Heart right ventricle (tissue), 16 donors: ENCODE measurements around the gene MFAP3. TPM values are rescaled to one million over a fixed set of nuclear protein-coding genes. Genes with fewer than 3 reads are reported as not detected.
"Not testable (repeated sequence)": the region's sequence is repeated elsewhere in the genome, so short reads cannot be mapped to it uniquely, and the experiment has no call there.

Experiments
- ATAC-seq, 8 donors: fragments of 200-7000 bp; cut with Tn5 transposase; one replicate each; pipeline ENCODE4 v1.9.1; 2020; ENCODE audit warnings: mild to moderate bottlenecking in 8 of 8, moderate library complexity in 8 of 8, moderate number of reproducible peaks in 1 of 8
- DNase-seq, 2 donors: peaks; one replicate each; pipeline ENCODE4 v3.0.0-alpha.2; 2020
- H3K27ac ChIP-seq, 10 donors: fragments of 200-600 bp; sonication (generic) in 2 of 10; one replicate each; pipeline versions ENCODE4 v1.5.0 to v1.8.0; 2020 to 2022; ENCODE audit warnings: mild to moderate bottlenecking in 3 of 10
- H3K27me3 ChIP-seq, 7 donors: fragments of 200-600 bp; one replicate each; pipeline ENCODE4 v1.8.0; 2021 to 2022; ENCODE audit warnings: mild to moderate bottlenecking in 2 of 7
- H3K36me3 ChIP-seq, 9 donors: fragments of 200-600 bp; sonication (generic) in 1 of 9; one replicate each; pipeline versions ENCODE4 v1.5.0 to v1.8.0; 2020 to 2022; ENCODE audit warnings: mild to moderate bottlenecking in 2 of 9
- H3K4me1 ChIP-seq, 9 donors: fragments of 200-600 bp; sonication (generic) in 1 of 9; one replicate each; pipeline versions ENCODE4 v1.5.0 to v1.8.0; 2020 to 2022; ENCODE audit warnings: mild to moderate bottlenecking in 4 of 9
- H3K4me3 ChIP-seq, 10 donors: fragments of 200-600 bp; sonication (generic) in 2 of 10; one replicate each; pipeline versions ENCODE4 v1.5.0 to v1.8.0; 2020 to 2022; ENCODE audit warnings: mild to moderate bottlenecking in 7 of 10, moderate library complexity in 2 of 10
- H3K9me3 ChIP-seq, 11 donors: fragments of 200-600 bp in 10 of 11; sonication (generic) in 2 of 11; one replicate each; pipeline versions ENCODE4 v1.5.0 to v1.8.0; 2013 to 2022; ENCODE audit warnings: mild to moderate bottlenecking in 2 of 11, control low read depth in 1 of 11, moderate library complexity in 1 of 11
- CTCF ChIP-seq, 9 donors: fragments of 200-600 bp; sonication (generic) in 2 of 9; IDR thresholded peaks; one replicate each; pipeline versions ENCODE4 v1.5.0 to v1.8.0; 2021 to 2022; ENCODE audit warnings: antibody characterized with exemption in 9 of 9, mild to moderate bottlenecking in 5 of 9, moderate library complexity in 1 of 9
- WGBS, 2 donors: extraction: QIAGEN DNeasy Blood & Tissue Kit; methylation state at CpG; one replicate each; pipeline ENCODE4 v1.1.7; 2013; ENCODE audit warnings: inconsistent platforms in 1 of 2; 5-methylcytosine and 5-hydroxymethylcytosine counted together
- intact Hi-C, 10 donors: fragments of 100-400 bp; cut with DNase I; formaldehyde crosslinking; loops; one replicate each; pipeline versions ENCODE4 v1.11.1 to v1.14.2; 2022
- polyA plus RNA-seq, 2 donors: library from polyadenylated mRNA; stranded (reverse); fragments of 200-250 nt; gene quantifications; one replicate each; pipeline ENCODE4 v1.2.3, GENCODE V29; 2013
- total RNA-seq, 10 donors: library from RNA; stranded (reverse); fragmentation: NEBNext Ultra II Directional in 3 of 10; extraction: Animal tissue kit (Norgen Biotek cat#: 25700) in 3 of 10; gene quantifications; one replicate each; pipeline versions ENCODE4 v1.2.1 to v1.2.4, GENCODE V29; 2021 to 2023
- donor health status: Arrhythmogenic right ventricular cardiomyopathy.
- donor health status: ischemic (EF 13 %, LVEDD 7.1; RV severe dilation, severe dysfunction).
- donor health status: healthy with polysubstance abuse.
- donor health status: DM: no; HTN: yes; CAD: no.
- donor health status: DM: no; HTN: no; CAD: no.
- donor health status: ischemic (EF 25% LVEDD 6.9; RV normal size, moderate dysfunction).
- donor health status: ischemic (EF 25% LVEDD 5.7; RV mildly dilated, moderate dysfunction).
- donor health status: healthy.
- donor health status: DM: yes; HTN: yes; CAD: no.
- donor health status: Ischemic cardiomyopathy.
- donor health status: ischemic (EF 35%, LVEDD 5.7; RV mildly dilated, moderate dysfunction).
- donor health status: nonischemic (EF 11% LVEDD 7.7; RV severe dilation, severe dysfunction).
- donor health status: DM: yes; HTN: yes; CAD: no.
- donor health status: PGD.
- donor health status: ischemic (EF 29% LVEDD 5.4; RV normal size, mild dysfunction).
- donor health status: nonischemic (EF 23%, LVEDD 6.1; RV moderate dilation, normal function).

The MFAP3 gene
- total and polyA plus RNA-seq, 12 donors, result 2.7 to 44.3 (median 32.2) TPM

- TF ChIP-seq CTCF (IDR thresholded peaks at IDR 0.05), result no peak
- H3K4me1 ChIP-seq, result peaks cover 3 to 11% (median 7%) of the 10 kb centered on the region in 9 donors
- H3K36me3 ChIP-seq, result no peaks in the 10 kb centered on the region
- no peak overlapping the region for H3K27ac ChIP-seq
- no peaks in the 10 kb centered on the region for H3K27me3 ChIP-seq
- DNase-seq (no peak), ATAC-seq (no peak)
- H3K9me3 ChIP-seq, result no peaks in the 10 kb centered on the region
- intact Hi-C loops, result no loop called here
- H3K4me3 ChIP-seq, result no peak overlapping the region
Observed at GRCh38 chr5:154063372-154063771, 24.6 kb downstream of the MFAP3 start.

GRCh38 chr5:154065971-154066370 lies 27.2 kb downstream of the MFAP3 start:
- Histone ChIP-seq H3K27ac (no peak overlapping the region), H3K4me1 (no peaks in the 10 kb centered on the region), H3K36me3 (no peaks in the 10 kb centered on the region), H3K9me3 (no peaks in the 10 kb centered on the region), H3K4me3 (no peak overlapping the region), H3K27me3 (no peaks in the 10 kb centered on the region)
- ATAC-seq (no peak), DNase-seq (no peak)
- no peak for TF ChIP-seq CTCF (IDR thresholded peaks at IDR 0.05)
- intact Hi-C loops, result loop anchor here in 2 of 10 donors (5.0 kb wide), 2 partner anchors 79 to 89 kb away; no protein-coding TSS in a partner anchor

GRCh38 chr5:154069854-154070253 lies 31.1 kb downstream of the MFAP3 start:
- H3K27ac ChIP-seq, DNase-seq, ATAC-seq, H3K27me3 ChIP-seq, H3K36me3 ChIP-seq, H3K4me3 ChIP-seq, H3K9me3 ChIP-seq: not testable (repeated sequence)
- intact Hi-C loops, result loop anchor here in 6 of 10 donors (2.0 to 5.0 kb wide), 5 partner anchors 83 to 337 kb away; no protein-coding TSS in a partner anchor
- peaks cover 0 to 13% (median 6%) of the 10 kb centered on the region in 9 donors for H3K4me1 ChIP-seq
- WGBS, 2 donors, result 92 to 98% methylated on average over 5 of the region's 5 CpGs

GRCh38 chr5:154071799-154072413 lies 33.1 kb downstream of the MFAP3 start:
- H3K36me3 ChIP-seq, result no peaks in the 10 kb centered on the region
- H3K27me3 ChIP-seq, result no peaks in the 10 kb centered on the region
- DNase-seq, result no peak
- H3K9me3 ChIP-seq, result no peaks in the 10 kb centered on the region
- H3K4me1 ChIP-seq, result peaks cover 0 to 29% (median 7%) of the 10 kb centered on the region in 9 donors
- TF ChIP-seq CTCF (IDR thresholded peaks at IDR 0.05), result no peak
- H3K4me3 ChIP-seq, result no peak overlapping the region
- peak overlapping the region in 2 of 10 donors; percentile 11 to 41 for H3K27ac ChIP-seq
- 67 to 71% methylated on average over 2 of the region's 2 CpGs for WGBS, 2 donors
- peak in 1 of 8 donors; percentile 13 for ATAC-seq
- intact Hi-C loops, result loop anchor here (1.0 to 5.0 kb wide), 7 partner anchors 105 to 335 kb away; no protein-coding TSS in a partner anchor
